Measurements from ENCODE around the gene OR6V1.
"Not testable (repeated sequence)": the region's sequence is repeated elsewhere in the genome, so short reads cannot be mapped to it uniquely, and the experiment has no call there.

OR6V1 gene

DNA sequence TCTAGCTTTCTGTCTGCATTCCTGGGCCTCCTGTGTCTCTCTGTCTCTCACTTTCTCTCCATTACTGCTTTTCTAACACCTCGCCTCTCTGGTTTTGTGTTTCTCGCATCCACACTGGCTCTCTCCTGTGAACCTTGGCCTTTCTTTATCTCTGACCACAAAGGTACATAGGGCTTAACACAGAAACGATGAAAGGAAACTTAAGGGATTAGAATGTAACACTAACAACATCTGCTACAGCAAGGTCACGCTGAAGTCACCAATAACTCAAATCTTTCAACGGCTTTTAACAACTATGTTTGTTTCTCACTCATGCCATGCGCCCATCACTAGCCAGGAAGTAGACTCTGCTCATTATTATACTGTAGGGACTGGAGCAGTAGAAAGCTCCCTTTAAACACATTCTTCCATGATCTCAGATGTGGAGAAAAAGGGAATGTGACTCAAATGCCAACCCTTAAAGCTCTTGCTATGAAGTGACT is 9.3 kb upstream of the OR6V1 start:
- no peak for DNase-seq (ENCODE audit: low read depth)

DNA sequence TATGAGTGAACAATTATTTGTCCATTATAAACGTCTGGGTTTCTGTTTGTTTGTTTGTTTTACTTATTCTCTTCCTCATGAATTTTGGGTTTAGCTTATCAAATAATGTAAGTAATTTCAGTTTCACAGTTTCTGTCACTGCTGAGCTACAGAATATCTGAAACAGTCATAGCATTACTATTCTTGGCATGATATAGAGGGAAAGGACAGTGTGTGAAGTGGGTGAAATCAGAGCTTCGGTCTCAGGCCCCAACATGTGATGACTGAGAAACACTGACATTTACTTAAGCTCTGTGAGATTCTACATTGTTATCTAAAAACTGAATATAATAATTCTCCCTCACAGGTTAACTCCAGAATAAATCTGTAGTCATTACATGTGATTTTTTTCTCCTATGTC is 8.8 kb upstream of the OR6V1 start:
- no peak for DNase-seq (ENCODE audit: low read depth)

DNA sequence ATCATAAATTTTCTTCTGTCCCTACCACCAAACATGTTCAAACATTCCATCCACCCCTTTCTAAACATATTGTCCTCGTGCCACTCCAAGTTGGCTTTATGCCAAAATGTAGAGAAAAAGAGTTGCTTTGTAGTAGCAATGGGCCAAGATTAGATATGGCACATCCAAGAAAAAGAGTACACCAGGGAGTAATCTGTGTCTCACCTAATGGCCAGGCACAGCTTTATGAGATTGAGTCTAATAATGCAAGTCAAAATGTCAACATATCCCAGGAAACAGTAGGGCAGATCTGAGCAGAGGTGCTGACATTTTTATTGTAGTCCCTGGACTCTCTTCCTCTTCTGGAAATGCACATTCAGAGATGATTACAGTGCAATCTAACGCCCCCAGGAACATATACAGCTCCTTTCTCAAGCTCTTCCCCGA is 5.7 kb upstream of the OR6V1 start:
- DNase-seq (ENCODE audit: low read depth) = no peak

DNA sequence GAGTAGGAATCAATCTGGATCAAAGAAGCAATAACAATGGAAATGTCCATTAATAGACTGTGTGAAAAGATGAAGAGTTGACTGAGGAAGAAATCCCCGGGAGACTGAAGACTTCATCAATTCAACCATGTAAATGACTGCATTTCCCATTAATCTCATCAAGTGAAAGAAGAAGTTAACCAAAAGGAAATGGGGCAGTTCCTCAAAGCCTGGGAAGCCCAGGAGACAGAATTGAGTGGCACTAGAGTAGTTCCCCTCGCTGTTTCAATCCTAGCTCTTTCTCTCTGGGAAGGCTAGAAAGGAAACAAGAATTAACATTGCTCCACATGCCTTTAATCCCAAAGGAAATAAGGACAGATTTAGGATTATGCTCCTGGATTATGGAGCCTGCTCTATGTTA is 4.8 kb upstream of the OR6V1 start:
- no peak for DNase-seq (ENCODE audit: low read depth)

DNA sequence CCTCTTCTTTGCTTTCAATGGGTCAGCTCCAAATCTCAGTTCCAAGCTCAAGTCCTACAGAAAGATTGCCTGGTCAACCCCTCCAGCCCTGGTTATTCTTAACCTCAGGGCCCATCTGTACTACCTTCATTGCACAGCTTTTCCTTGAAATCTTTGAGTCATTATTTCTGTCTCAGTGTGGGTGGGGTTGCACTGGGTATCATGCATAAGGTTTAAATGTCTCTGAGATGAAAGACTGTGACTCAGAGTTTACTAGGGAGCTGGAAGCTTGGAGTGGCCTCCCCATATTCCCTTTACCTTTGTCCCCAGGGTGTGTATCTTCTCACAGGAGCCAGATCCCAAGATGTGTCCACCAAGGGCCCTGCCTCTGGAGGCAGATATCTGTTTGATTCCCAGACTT is 3.3 kb upstream of the OR6V1 start:
- DNase-seq (ENCODE audit: low read depth) = no peak

DNA sequence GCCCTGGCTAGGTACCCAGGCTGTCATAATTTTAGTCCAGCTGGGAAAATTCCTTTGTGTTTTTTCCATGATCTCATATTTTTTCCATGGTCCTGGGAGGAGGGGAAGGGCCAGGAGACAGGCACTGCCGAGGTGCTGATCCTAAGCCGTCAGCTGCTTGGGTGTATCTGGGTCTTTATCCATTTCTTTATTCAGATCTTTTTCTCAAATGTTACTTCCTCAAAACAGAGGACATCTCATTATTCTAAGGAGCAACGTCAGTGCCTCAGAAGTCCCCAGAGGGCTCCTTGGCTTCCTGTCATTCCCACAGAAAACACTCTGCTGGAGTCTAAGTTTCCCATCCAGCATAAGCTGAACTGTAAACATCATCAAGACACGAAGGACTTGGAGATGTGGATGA is 2.8 kb upstream of the OR6V1 start:
- DNase-seq (ENCODE audit: low read depth) = no peak

DNA sequence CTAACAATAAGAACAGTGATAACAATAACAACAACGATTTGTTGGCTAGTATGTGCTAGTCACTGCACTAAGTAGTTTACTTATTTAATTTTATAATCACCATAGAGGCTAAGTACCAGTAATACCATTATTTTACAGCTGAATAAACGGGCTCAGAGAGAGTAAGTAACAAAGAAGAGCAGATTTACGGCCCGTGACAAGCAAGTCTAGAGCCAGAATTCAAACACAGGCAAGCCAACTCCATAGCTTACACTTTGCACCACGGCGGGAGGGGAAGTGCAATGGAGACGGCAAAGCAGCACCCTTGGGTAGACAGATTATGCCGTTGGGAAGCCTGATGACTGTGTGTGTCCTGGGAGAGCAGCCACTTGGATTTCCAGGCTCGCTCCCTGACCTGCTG is 1.2 kb upstream of the OR6V1 start:
- DNase-seq (ENCODE audit: low read depth) = no peak

DNA sequence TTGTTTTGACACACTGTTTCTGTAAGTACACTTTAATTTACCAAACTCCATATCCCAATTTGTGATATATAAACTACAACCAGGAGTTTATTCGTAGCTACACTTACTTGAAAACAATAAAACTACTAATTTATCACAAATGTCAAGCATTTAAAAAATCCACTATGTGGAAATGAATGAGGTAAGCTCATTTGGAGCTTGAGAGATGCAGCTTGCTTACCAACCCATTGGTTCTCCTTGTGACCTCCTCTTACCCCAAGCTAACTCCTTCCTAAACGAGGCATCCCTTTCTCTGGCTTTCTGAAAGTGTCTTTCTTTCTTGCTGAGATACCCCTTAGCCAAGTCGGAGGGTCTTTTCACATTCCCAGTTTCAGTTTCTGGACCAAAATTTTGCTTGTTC is 2.5 kb downstream of the OR6V1 start:
- DNase-seq (ENCODE audit: low read depth) = no peak

DNA sequence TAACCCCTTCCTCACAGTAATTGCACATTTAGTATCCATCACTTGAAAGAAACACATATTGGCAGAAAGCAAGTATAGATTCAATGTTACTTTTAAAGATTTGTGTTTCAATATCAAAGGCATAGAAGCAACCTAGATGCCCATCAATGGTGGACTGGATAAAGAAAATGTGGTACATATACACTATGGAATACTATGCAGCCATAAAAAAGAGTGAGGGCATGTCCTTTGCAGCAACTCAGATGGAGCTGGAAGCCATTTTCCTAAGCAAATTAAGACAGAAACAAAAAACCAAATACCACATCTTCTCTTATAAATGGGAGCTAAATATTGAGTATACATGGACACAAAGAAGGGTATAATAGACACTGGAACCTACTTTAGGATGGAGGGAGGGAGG is 3.6 kb downstream of the OR6V1 start:
- no peak for DNase-seq (ENCODE audit: low read depth)

DNA sequence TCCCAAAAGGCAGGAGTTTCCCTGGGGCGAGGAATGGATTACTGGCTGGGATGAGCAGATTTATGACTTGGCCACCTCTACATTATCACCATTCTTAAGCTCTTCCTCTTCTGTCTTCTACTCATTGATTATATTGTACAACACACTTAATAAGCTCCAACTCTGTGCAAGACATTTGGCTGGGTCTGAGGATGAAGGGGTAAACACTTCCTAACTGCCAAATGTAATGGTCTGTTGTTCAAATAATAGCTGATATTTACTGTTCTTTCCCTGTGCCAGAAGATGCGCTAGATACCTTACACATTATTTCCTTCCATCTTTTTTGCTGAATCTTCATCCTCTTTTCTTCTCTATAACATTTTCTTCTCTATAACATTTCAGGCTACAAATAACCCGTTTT is 11.6 kb downstream of the OR6V1 start:
- no peak for DNase-seq (ENCODE audit: low read depth)

DNA sequence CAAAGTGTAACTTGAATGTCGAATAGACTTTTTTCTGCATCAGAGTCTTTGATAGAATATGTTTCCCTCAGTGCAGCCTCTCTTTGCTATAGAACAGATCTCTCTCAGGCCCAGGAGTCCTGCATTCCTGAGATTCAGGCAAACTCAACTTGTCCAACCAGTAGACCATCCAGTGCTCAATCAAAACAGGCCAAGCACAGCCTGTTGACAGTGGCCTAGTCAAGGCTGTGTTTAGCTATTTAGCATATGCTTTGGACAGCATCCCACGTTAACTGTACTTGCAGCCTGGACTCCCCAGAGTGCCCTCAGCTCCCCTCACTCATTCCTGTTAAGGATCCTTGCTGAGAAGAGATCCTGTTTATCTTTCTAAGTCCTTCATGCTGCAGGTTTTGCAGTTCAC is 16.3 kb downstream of the OR6V1 start:
- DNase-seq (ENCODE audit: low read depth) = no peak

DNA sequence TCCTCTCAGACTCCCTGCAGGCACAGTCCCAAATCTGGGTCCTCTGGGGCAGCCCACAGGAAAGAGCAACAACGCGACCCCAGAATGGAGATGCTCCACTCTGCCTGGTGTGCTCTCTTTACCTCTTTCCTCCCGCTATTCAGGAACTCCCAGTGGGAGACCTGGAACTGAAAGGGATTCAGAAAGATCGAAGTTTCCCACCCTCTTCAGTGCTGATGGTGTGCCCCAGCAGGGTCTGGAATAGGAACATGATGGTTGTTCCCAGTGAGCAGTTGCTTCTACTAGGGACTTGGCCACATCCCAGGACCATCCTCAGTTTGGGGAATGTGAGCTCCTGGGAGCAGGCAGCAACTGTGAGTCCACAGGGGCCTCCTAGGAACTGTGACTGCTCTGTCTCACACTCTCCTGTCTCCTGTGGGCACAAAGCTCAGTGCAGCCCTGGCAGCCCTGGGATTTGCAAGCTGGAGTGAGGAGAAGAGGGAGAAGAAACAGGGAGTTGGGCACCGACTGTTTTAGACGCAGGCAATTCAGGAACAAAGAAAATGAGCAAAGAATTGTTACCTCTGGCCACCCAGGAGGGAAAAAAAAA is 17.9 kb downstream of the OR6V1 start:
- no peak for DNase-seq (ENCODE audit: low read depth)

DNA sequence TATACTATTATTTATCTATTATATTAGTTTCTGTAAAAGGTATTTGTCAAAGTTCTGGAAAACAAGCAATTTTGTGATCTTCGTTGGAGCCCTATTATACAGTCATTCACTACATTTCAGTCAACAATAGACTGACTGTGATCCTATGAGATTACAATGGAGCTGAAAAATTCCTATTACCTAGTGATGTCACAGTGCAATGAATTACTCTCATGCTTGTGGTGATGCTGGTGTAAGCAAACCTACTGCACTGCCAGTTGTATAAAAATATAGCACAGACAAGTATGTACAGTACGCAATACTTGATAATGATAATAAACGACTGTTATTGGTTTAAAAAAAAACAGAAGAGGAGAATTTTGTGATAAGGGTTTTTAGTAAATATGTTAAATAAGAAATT is 21.4 kb downstream of the OR6V1 start:
- no peak for DNase-seq (ENCODE audit: low read depth)

DNA sequence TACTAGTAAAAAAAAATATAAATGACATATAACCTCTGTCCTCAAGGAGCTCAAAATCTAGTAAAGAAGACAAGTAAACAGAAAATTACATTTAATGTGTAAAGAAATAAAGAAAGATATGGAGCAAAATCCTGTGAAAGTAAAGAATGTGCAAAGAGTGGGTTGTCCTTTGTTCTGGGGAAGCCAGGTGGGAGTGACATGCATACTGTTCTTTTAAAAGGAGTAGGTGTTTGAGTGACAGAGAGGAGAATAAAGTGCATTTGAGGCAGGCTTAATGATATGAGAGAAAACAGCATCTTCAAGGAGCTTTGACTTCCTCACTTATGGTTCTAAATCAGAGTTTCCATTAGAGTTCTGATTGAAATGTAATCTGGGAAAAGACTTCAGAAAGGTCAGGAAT is 22.0 kb downstream of the OR6V1 start:
- no peak for DNase-seq (ENCODE audit: low read depth)

DNA sequence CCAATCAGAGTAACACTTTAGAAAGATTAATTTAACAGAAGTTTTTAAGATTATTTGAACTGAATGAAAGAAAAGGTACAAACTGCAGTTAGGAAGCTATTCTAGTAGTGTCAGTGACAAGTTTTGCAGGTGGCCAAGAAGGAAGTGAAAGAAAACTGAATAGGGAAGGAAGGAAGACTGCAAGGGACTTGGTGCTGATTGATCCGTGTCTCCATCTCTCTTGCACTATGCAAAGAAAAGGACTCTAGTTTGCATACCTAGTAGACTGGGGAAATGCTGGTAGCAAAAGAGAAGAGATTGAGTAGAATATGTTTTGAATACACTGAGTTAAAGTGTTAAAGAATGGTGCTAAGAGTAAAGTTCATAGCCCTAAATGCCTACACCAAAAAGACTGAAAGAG is 33.0 kb downstream of the OR6V1 start:
- DNase-seq (ENCODE audit: low read depth) = no peak

DNA sequence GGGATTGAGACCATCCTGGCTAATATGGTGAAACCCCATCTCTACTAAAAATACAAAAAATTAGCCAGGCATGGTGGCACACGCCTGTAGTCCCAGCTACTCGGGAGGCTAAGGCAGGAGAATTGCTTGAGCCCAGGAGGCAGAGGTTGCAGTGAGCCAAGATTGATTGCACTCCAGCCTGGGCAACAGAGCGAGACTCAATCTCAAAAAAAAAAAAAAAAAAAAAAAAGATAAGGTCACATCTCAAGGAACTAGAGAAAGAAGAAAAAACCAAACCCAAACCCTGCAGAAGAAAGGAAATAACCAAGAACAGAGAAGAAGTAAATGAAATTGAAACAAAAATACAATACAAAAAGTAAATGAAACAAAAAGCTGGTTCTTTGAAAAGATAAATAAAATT is 33.5 kb downstream of the OR6V1 start:
- DNase-seq (ENCODE audit: low read depth) = not testable (repeated sequence)

DNA sequence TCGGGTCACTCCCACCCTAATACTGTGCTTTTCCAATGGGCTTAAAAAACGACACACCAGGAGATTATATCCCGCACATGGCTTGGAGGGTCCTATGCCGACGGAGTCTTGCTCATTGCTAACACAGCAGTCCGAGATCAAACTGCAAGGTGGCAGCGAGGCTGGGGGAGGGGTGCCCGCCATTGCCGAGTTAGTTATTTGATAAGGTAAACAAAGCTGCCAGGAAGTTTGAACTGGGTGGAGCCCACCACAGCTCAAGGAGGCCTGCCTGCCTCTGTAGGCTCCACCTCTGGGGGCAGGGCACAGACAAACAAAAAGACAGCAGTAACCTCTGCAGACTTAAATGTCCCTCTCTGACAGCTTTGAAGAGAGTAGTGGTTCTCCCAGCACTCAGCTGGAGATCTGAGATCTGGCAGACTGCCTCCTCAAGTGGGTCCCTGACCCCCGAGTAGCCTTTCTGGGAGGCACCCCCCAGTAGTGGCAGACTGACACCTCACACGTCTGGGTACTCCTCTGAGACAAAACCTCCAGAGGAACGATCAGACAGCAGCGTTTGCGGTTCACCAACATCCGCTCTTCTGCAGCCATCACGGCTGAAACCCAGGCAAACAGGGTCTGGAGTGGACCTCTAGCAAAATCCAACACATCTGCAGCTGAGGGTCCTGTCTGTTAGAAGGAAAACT is 36.5 kb downstream of the OR6V1 start:
- not testable (repeated sequence) for DNase-seq (ENCODE audit: low read depth)

DNA sequence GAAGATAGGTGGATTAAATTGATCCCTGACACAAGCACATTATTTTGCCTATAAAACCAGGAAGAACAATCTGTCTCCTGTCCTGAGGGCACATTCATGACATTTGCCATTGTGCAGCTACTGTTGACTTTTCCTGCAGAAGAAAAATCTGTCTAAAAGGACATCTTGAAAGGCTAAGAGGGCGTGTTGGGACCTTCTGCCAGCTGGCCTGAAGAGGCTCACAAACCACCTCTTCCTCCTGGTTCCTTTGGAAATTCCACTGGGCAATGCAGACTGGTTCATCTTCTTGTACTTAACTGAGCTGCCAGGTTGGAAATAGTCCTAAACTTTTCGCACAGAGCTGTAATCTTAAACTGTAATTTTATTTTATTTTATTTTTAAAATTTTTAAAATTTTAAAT is 44.0 kb downstream of the OR6V1 start:
- no peak for DNase-seq (ENCODE audit: low read depth)

DNA sequence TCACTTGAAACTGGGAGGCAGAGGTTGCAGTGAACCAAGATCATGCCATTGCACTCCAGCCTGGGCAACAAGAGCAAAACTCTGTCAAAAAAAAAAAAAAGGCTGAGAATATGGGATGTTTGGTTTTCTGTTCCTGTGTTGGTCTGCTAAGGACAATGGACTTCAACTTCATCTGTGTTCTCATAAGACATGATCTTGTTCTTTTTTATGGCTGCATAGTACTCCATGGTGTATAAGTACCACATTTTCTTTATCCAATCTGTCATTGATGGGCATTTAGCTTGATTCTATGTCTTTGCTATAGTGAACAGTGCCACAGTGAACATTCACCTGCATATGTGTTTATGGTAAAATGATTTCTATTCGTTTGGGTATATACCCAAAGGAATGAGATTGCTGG is 47.4 kb downstream of the OR6V1 start:
- DNase-seq (ENCODE audit: low read depth) = not testable (repeated sequence)

All from stimulated activated CD8-positive, alpha-beta memory T cell treated with anti-CD3 and anti-CD28 coated beads, Interleukin-12 subunit alpha, Interleukin-12 subunit beta, amount 100 ng/mL, for 1 hour (primary cell).